CD4-positive, alpha-beta T cell treated with Interferon gamma for 1 hour (primary cell): ENCODE data around the gene TFF1.
"Not testable (repeated sequence)": the region's sequence is repeated elsewhere in the genome, so short reads cannot be mapped to it uniquely, and the experiment has no call there.

Experiments used
- DNase-seq: peaks from one replicate; pipeline ENCODE4 v3.0.0-alpha.2; 2020

Gene TFF1

GRCh38 chr21:42366292-42367010 lies at the start of gene TFF1:
Gene TFF1, minus strand, starts transcription at chr21:42366535. Its CDS starts 40 bp downstream, at chr21:42366495.
- DNase-seq = no peak

- DNase-seq = peak; percentile 88
Observed at GRCh38 chr21:42414928-42415769, 48.8 kb upstream of the TFF1 start.

- no peak for DNase-seq
Observed at GRCh38 chr21:42414553-42414927, 48.2 kb upstream of the TFF1 start.

- no peak for DNase-seq
Observed at GRCh38 chr21:42414066-42414465, 47.7 kb upstream of the TFF1 start.

- DNase-seq = no peak
Observed at GRCh38 chr21:42413500-42413899, 47.2 kb upstream of the TFF1 start.

- DNase-seq = no peak
Observed at GRCh38 chr21:42413093-42413492, 46.8 kb upstream of the TFF1 start.

- no peak for DNase-seq
Observed at GRCh38 chr21:42412636-42412933, 46.2 kb upstream of the TFF1 start.

GRCh38 chr21:42411891-42412635 lies 45.7 kb upstream of the TFF1 start:
- DNase-seq = no peak

- DNase-seq = no peak
Observed at GRCh38 chr21:42411197-42411869, 45.0 kb upstream of the TFF1 start.

GRCh38 chr21:42409366-42409765 lies 43.0 kb upstream of the TFF1 start:
- DNase-seq = no peak

GRCh38 chr21:42408718-42409117 lies 42.4 kb upstream of the TFF1 start:
- DNase-seq = not testable (repeated sequence)

- DNase-seq = no peak
Observed at GRCh38 chr21:42407476-42407875, 41.1 kb upstream of the TFF1 start.

GRCh38 chr21:42406866-42407265 lies 40.5 kb upstream of the TFF1 start:
- DNase-seq = no peak

- no peak for DNase-seq
Observed at GRCh38 chr21:42406201-42406621, 39.9 kb upstream of the TFF1 start.

- DNase-seq = no peak
Observed at GRCh38 chr21:42405064-42406013, 39.0 kb upstream of the TFF1 start.

GRCh38 chr21:42404539-42404938 lies 38.2 kb upstream of the TFF1 start:
- no peak for DNase-seq

GRCh38 chr21:42403611-42404231 lies 37.4 kb upstream of the TFF1 start, which contains the start of gene UBASH3A:
Gene UBASH3A, plus strand, starts transcription at chr21:42403902. Its CDS starts 44 bp downstream, at chr21:42403946.
- DNase-seq = peak; percentile 34

- DNase-seq = no peak
Observed at GRCh38 chr21:42401820-42402251, 35.5 kb upstream of the TFF1 start.

- DNase-seq = no peak
Observed at GRCh38 chr21:42401154-42401553, 34.8 kb upstream of the TFF1 start.

- no peak for DNase-seq
Observed at GRCh38 chr21:42400525-42400924, 34.2 kb upstream of the TFF1 start.

GRCh38 chr21:42398436-42399028 lies 32.2 kb upstream of the TFF1 start:
- no peak for DNase-seq
